RWPE1 (cell line): ENCODE data around the gene ELAVL3.

ENCODE experiments used
- CTCF ChIA-PET: fragments of 350-600 bp; sonication (Branson Sonifier 250); formaldehyde crosslinking; extraction: SDS; loops from one replicate; lab custom pipeline; 2021; lab: Yijun Ruan, JAX
- POLR2A ChIA-PET: fragments of 400-600 bp; formaldehyde crosslinking; extraction: SDS; loops from one replicate; lab custom pipeline; 2020; ENCODE audit warnings: antibody characterized with exemption; ENCODE audit not compliant: low non-redundant PET; lab: Yijun Ruan, JAX
- DNase-seq: peaks from one replicate; pipeline ENCODE4 v3.0.0; 2012; ENCODE audit warnings: low spot score
- H3K27ac ChIP-seq: fragments of 450-650 bp; 2 replicates; pipeline ENCODE4 v1.5.1; 2017
- TF ChIP-seq, protein P1 (sequence below): fragments of 450-650 bp; conservative IDR thresholded peaks from 2 replicates; pipeline ENCODE4 v1.5.1; 2017; ENCODE audit warnings: low read depth, mild to moderate bottlenecking

ELAVL3 gene

GRCh38 chr19:11507370-11508078 is 26.7 kb upstream of the ELAVL3 start:
- ChIA-PET CTCF (no interaction called here), POLR2A (no interaction called here)
- TF ChIP-seq, protein P1, sequence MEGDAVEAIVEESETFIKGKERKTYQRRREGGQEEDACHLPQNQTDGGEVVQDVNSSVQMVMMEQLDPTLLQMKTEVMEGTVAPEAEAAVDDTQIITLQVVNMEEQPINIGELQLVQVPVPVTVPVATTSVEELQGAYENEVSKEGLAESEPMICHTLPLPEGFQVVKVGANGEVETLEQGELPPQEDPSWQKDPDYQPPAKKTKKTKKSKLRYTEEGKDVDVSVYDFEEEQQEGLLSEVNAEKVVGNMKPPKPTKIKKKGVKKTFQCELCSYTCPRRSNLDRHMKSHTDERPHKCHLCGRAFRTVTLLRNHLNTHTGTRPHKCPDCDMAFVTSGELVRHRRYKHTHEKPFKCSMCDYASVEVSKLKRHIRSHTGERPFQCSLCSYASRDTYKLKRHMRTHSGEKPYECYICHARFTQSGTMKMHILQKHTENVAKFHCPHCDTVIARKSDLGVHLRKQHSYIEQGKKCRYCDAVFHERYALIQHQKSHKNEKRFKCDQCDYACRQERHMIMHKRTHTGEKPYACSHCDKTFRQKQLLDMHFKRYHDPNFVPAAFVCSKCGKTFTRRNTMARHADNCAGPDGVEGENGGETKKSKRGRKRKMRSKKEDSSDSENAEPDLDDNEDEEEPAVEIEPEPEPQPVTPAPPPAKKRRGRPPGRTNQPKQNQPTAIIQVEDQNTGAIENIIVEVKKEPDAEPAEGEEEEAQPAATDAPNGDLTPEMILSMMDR = no peak
- H3K27ac ChIP-seq = peak overlapping the region; percentile 93
- DNase-seq = no peak

- TF ChIP-seq, protein P1 = no peak
- ChIA-PET POLR2A (no interaction called here), CTCF (no interaction called here)
- no peak for DNase-seq
- H3K27ac ChIP-seq = peak overlapping the region; percentile 93
Observed at GRCh38 chr19:11506967-11507366, 26.1 kb upstream of the ELAVL3 start.

DNA sequence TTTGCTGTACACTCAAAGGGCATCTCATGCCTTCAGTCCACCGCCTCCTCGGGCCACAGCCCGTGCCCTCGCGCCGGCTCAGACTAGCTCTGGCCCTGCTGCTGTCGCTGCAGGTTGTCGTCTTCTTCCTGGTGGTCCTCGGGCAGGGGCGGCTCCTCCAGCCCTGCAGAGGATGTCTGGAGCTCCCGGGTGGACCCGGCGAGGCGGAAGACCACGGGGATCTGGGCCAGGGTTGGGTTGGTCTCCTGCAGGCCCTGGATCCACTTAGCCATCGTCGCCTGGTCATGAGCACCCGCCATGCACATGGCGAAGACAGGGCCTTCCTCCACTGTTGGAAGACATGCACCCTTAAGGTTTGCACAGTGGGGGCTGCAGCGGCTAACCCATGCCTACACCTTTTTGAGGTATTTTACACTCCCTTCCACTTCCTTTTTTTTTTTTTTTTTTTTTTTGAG is 25.3 kb upstream of the ELAVL3 start:
- peak overlapping the region; percentile 93 for H3K27ac ChIP-seq
- CTCF ChIA-PET = interaction anchor here (0.6 to 0.7 kb wide), 2 partner anchors 42 to 861 kb away, joined by 3 read pairs; no protein-coding TSS in a partner anchor

DNA sequence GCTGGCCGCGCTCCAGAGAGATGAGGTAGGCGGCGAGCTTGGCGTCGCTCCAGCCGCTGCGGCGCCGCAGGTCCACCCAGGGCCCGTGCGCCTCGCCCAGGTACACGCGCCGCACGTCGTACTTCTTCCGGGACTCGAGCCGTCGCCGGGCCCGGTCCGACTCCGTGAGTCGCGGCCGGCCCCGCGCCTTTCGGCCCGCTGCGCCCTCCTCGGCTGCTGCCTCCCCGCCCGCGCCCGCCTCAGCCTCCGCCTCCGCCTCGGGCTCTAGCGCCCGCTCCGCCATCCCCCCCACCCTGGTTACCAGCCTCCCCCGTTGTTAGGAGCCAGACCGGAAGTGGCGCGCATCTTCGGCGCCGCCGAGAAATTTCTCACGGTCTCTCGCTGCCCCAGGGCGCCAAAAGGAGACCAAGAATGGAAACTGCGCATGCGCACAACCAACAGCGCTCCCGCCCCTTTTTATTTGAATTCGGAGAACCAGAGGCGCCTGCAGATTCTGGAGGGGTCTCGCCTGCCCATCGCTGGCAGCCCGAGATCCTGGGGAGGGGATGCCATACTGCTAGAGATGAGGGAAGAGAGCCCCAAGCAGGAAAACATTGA is 24.8 kb upstream of the ELAVL3 start, which contains the start of gene ZNF653:
TSS of gene ZNF653 (minus strand) at position 336 of the 597 bp plus-strand sequence. CDS start at position 283, 53 bp downstream.
- H3K27ac ChIP-seq = peak within 1 kb of the TSS; percentile 93
- ChIA-PET POLR2A (no interaction called here), CTCF (interaction anchor here (0.7 kb wide), 1 partner anchor 42 kb away, joined by 3 read pairs; no protein-coding TSS in a partner anchor)
- peak; percentile 99 for DNase-seq
- TF ChIP-seq, protein P1 = no peak

More for the DNA sequence above, 25.3 kb upstream of the ELAVL3 start:
- no peak for DNase-seq
- TF ChIP-seq, protein P1 = no peak
- POLR2A ChIA-PET = no interaction called here

- POLR2A ChIA-PET = no interaction called here
- CTCF ChIA-PET = interaction anchor here (0.7 kb wide), 1 partner anchor 123 kb away, joined by 3 read pairs; no protein-coding TSS in a partner anchor
- peak; percentile 97 for DNase-seq
- peak overlapping the region; percentile 93 for H3K27ac ChIP-seq
- TF ChIP-seq, protein P1 = no peak
Observed at GRCh38 chr19:11505032-11505503, 24.2 kb upstream of the ELAVL3 start.

GRCh38 chr19:11504502-11505031 is 23.7 kb upstream of the ELAVL3 start:
- DNase-seq = no peak
- TF ChIP-seq, protein P1 = no peak
- POLR2A ChIA-PET = no interaction called here
- peak overlapping the region; percentile 93 for H3K27ac ChIP-seq
- CTCF ChIA-PET = interaction anchor here (0.7 kb wide), 1 partner anchor 123 kb away, joined by 3 read pairs; no protein-coding TSS in a partner anchor
